Smooth muscle cell (in vitro differentiated cells): Measurements from ENCODE around the gene RBM26. TPM values are rescaled to one million over a fixed set of nuclear protein-coding genes. Genes with fewer than 3 reads are reported as not detected.

Experiments used
- DNase-seq: peaks from one replicate; lab custom pipeline; 2025; ENCODE audit not compliant: unreplicated experiment; lab: John Stamatoyannopoulos, UW
- H2AFZ ChIP-seq: fragments of 200-600 bp; sonication (generic); 2 replicates; pipeline ENCODE4 v1.6.0; 2016; ENCODE audit warnings: antibody characterized with exemption, low read depth, mild to moderate bottlenecking
- H3F3A ChIP-seq: fragments of 200-600 bp; sonication (generic); 2 replicates; pipeline ENCODE4 v1.6.0; 2017; ENCODE audit warnings: antibody characterized with exemption, low read depth
- H3K27ac ChIP-seq: fragments of 200-600 bp; sonication (generic); 2 replicates; pipeline ENCODE4 v1.5.1; 2016; ENCODE audit warnings: low read depth, mild to moderate bottlenecking
- H3K27me3 ChIP-seq: fragments of 200-600 bp; sonication (generic); 2 replicates; pipeline ENCODE4 v1.6.1; 2016; ENCODE audit warnings: low read depth, mild to moderate bottlenecking
- H3K36me3 ChIP-seq: fragments of 200-600 bp; sonication (generic); 2 replicates; pipeline ENCODE4 v1.5.1; 2016; ENCODE audit warnings: low read depth
- H3K4me1 ChIP-seq: fragments of 200-600 bp; sonication (generic); 2 replicates; pipeline ENCODE4 v1.5.1; 2016; ENCODE audit warnings: low read depth
- H3K4me2 ChIP-seq: fragments of 200-600 bp; sonication (generic); 2 replicates; pipeline ENCODE4 v1.6.0; 2016; ENCODE audit warnings: mild to moderate bottlenecking
- H3K4me3 ChIP-seq: fragments of 200-600 bp; sonication (generic); 2 replicates; pipeline ENCODE4 v1.5.1; 2016; ENCODE audit warnings: mild to moderate bottlenecking
- H3K79me2 ChIP-seq: fragments of 200-600 bp; sonication (generic); 2 replicates; pipeline ENCODE4 v1.6.0; 2016; ENCODE audit warnings: low read depth, mild to moderate bottlenecking
- H3K9ac ChIP-seq: fragments of 200-600 bp; sonication (generic); 2 replicates; pipeline ENCODE4 v1.6.0; 2016; ENCODE audit warnings: low read depth
- H3K9me3 ChIP-seq: fragments of 200-600 bp; sonication (generic); replicated peaks from 2 replicates; pipeline ENCODE4 v1.5.1; 2016; ENCODE audit warnings: low read depth
- H4K20me1 ChIP-seq: fragments of 200-600 bp; sonication (generic); 2 replicates; pipeline ENCODE4 v1.6.0; 2016; ENCODE audit warnings: low read depth
- CTCF ChIP-seq: fragments of 200-600 bp; sonication (generic); IDR thresholded peaks from 2 replicates; pipeline ENCODE4 v1.5.1; 2017; ENCODE audit warnings: borderline replicate concordance, mild to moderate bottlenecking, antibody characterized with exemption; ENCODE audit not compliant: insufficient read depth, poor library complexity, severe bottlenecking
- WGBS: methylation state at CpG from one replicate; pipeline ENCODE4 v1.1.7; 2016; ENCODE audit warnings: low lambda C conversion rate; 5-methylcytosine and 5-hydroxymethylcytosine counted together
- polyA plus RNA-seq: library from polyadenylated mRNA; unstranded; fragments of >200 nt; fragmentation: Nextera tagmentation; extraction: Ambion mirVana; gene quantifications from 2 replicates; pipeline ENCODE4 v1.2.1, GENCODE V29; 2016
- total RNA-seq: library from RNA; depleted of rRNA; stranded (reverse); fragments of >200 nt; gene quantifications from 2 replicates; pipeline ENCODE4 v1.2.3, GENCODE V29; 2014

RBM26 gene
- total and polyA plus RNA-seq, 2 experiments from 2014 or later = 11.8 to 49.4 TPM

GRCh38 chr13:79311386-79311785 lies 94.7 kb downstream of the RBM26 start:
- Histone ChIP-seq H3K4me3 (no peak overlapping the region), H3F3A (peaks cover 4% of the 10 kb centered on the region), H3K79me2 (no peaks in the 10 kb centered on the region), H3K27ac (no peak overlapping the region), H3K27me3 (no peaks in the 10 kb centered on the region), H3K9me3 (no peaks in the 10 kb centered on the region), H4K20me1 (no peaks in the 10 kb centered on the region), H2AFZ (no peak overlapping the region), H3K9ac (no peak overlapping the region), H3K4me1 (no peaks in the 10 kb centered on the region), H3K4me2 (no peak overlapping the region), H3K36me3 (no peaks in the 10 kb centered on the region)
- no peak for DNase-seq
- no peak for TF ChIP-seq CTCF
- WGBS = 92% methylated on average over 3 of the region's 3 CpGs

GRCh38 chr13:79309690-79310089 lies 96.4 kb downstream of the RBM26 start:
- Histone ChIP-seq H3K79me2 (no peaks in the 10 kb centered on the region), H3K9ac (no peak overlapping the region), H4K20me1 (no peaks in the 10 kb centered on the region), H3K9me3 (no peaks in the 10 kb centered on the region), H3F3A (peaks cover 4% of the 10 kb centered on the region), H3K4me3 (no peak overlapping the region), H3K36me3 (no peaks in the 10 kb centered on the region), H3K4me2 (no peak overlapping the region), H3K27me3 (no peaks in the 10 kb centered on the region), H3K27ac (no peak overlapping the region), H2AFZ (no peak overlapping the region), H3K4me1 (no peaks in the 10 kb centered on the region)
- DNase-seq = no peak
- 95% methylated on average over 9 of the region's 9 CpGs for WGBS
- TF ChIP-seq CTCF = no peak

- Histone ChIP-seq H2AFZ (no peak overlapping the region), H3F3A (peaks cover 4% of the 10 kb centered on the region), H3K36me3 (no peaks in the 10 kb centered on the region), H3K27me3 (no peaks in the 10 kb centered on the region), H3K9me3 (no peaks in the 10 kb centered on the region), H3K4me2 (no peak overlapping the region), H3K27ac (no peak overlapping the region), H3K4me3 (no peak overlapping the region), H4K20me1 (no peaks in the 10 kb centered on the region), H3K9ac (no peak overlapping the region), H3K79me2 (no peaks in the 10 kb centered on the region), H3K4me1 (no peaks in the 10 kb centered on the region)
- DNase-seq = no peak
- WGBS = 62% methylated on average over 8 of the region's 8 CpGs
- TF ChIP-seq CTCF = no peak
These were observed 98.2 kb downstream of the RBM26 start for GRCh38 chr13:79307866-79308298.

GRCh38 chr13:79307433-79307861 lies 98.6 kb downstream of the RBM26 start:
- TF ChIP-seq CTCF = no peak
- no peak overlapping the region for H3K9ac ChIP-seq
- H4K20me1 ChIP-seq = no peaks in the 10 kb centered on the region
- no peak overlapping the region for H3K4me3 ChIP-seq
- no peaks in the 10 kb centered on the region for H3K79me2 ChIP-seq
- H3K9me3 ChIP-seq = no peaks in the 10 kb centered on the region
- 95% methylated on average over 3 of the region's 3 CpGs for WGBS
- no peak overlapping the region for H2AFZ ChIP-seq
- no peaks in the 10 kb centered on the region for H3K36me3 ChIP-seq
- H3K4me2 ChIP-seq = no peak overlapping the region
- H3K27ac ChIP-seq = no peak overlapping the region
- no peaks in the 10 kb centered on the region for H3K27me3 ChIP-seq
- peaks cover 4% of the 10 kb centered on the region for H3F3A ChIP-seq
- no peak for DNase-seq
- no peaks in the 10 kb centered on the region for H3K4me1 ChIP-seq
